GM23248 (cell line): ENCODE results near the gene GYG2. TPM values are rescaled to one million over a fixed set of nuclear protein-coding genes. Genes with fewer than 3 reads are reported as not detected.

Experiments used
- DNase-seq: peaks from one replicate; pipeline ENCODE4 v3.0.0-alpha.2; 2015
- H2AFZ ChIP-seq: fragments of 200-600 bp; sonication (generic); 2 replicates; pipeline ENCODE4 v1.6.1; 2016; ENCODE audit warnings: antibody characterized with exemption
- H3F3A ChIP-seq: fragments of 200-600 bp; sonication (generic); 2 replicates; pipeline ENCODE4 v1.6.1; 2016; ENCODE audit warnings: mild to moderate bottlenecking, antibody characterized with exemption, mixed run types; ENCODE audit not compliant: insufficient read depth
- H3K27ac ChIP-seq: fragments of 200-600 bp; sonication (generic); 2 replicates; pipeline ENCODE4 v1.5.1; 2016; ENCODE audit warnings: mild to moderate bottlenecking
- H3K27me3 ChIP-seq: fragments of 200-600 bp; sonication (generic); replicated peaks from 2 replicates; pipeline ENCODE4 v1.6.1; 2016; ENCODE audit warnings: mild to moderate bottlenecking; ENCODE audit not compliant: insufficient read depth
- H3K36me3 ChIP-seq: fragments of 200-600 bp; sonication (generic); 2 replicates; pipeline ENCODE4 v1.6.1; 2016; ENCODE audit warnings: low read depth, mild to moderate bottlenecking
- H3K4me1 ChIP-seq: fragments of 200-600 bp; sonication (generic); 2 replicates; pipeline ENCODE4 v1.6.1; 2016; ENCODE audit warnings: mild to moderate bottlenecking; ENCODE audit not compliant: insufficient read depth
- H3K4me2 ChIP-seq: fragments of 200-600 bp; sonication (generic); one replicate; pipeline ENCODE4 v1.6.1; 2016; ENCODE audit warnings: mild to moderate bottlenecking; ENCODE audit not compliant: unreplicated experiment
- H3K4me3 ChIP-seq: fragments of 200-600 bp; sonication (generic); 2 replicates; pipeline ENCODE4 v1.5.1; 2016; ENCODE audit warnings: mild to moderate bottlenecking
- H3K79me2 ChIP-seq: fragments of 200-600 bp; sonication (generic); 2 replicates; pipeline ENCODE4 v1.6.1; 2016; ENCODE audit warnings: mild to moderate bottlenecking; ENCODE audit not compliant: insufficient read depth
- H3K9ac ChIP-seq: fragments of 200-600 bp; sonication (generic); 2 replicates; pipeline ENCODE4 v1.6.1; 2016; ENCODE audit warnings: mild to moderate bottlenecking
- H3K9me2 ChIP-seq: fragments of 200-600 bp; sonication (generic); 2 replicates; pipeline ENCODE4 v1.6.1; 2016; ENCODE audit warnings: mixed run types, mild to moderate bottlenecking, moderate library complexity; ENCODE audit not compliant: insufficient read depth
- H3K9me3 ChIP-seq: fragments of 200-600 bp; sonication (generic); one replicate; pipeline ENCODE4 v1.6.1; 2017; ENCODE audit warnings: low read depth
- H4K20me1 ChIP-seq: fragments of 200-600 bp; sonication (generic); 2 replicates; pipeline ENCODE4 v1.6.0; 2016; ENCODE audit not compliant: insufficient read depth
- EZH2 ChIP-seq: fragments of 200-600 bp; sonication (generic); IDR thresholded peaks from 2 replicates; pipeline ENCODE4 v1.6.1; 2018; ENCODE audit warnings: antibody characterized with exemption, mild to moderate bottlenecking; ENCODE audit not compliant: insufficient read depth, poor library complexity, severe bottlenecking
- EZH2phosphoT487 ChIP-seq: fragments of 200-600 bp; sonication (generic); IDR thresholded peaks from 2 replicates; pipeline ENCODE4 v1.6.1; 2018; ENCODE audit warnings: antibody characterized with exemption, moderate library complexity, mild to moderate bottlenecking, low read depth; ENCODE audit not compliant: insufficient read depth
- WGBS, 2 experiments: methylation state at CpG; one replicate each; pipeline ENCODE4 v1.1.6; 2015 to 2017; ENCODE audit warnings: low lambda C conversion rate in 2 of 2, low coverage in 1 of 2; ENCODE audit errors: missing lambda C conversion rate in 2 of 2; 5-methylcytosine and 5-hydroxymethylcytosine counted together
- in situ Hi-C: fragments of 300-500 bp; cut with MboI; formaldehyde crosslinking; loops from 2 replicates; pipeline ENCODE4 v1.15.0; 2020
- polyA plus RNA-seq: library from polyadenylated mRNA; unstranded; fragments of >200 nt; fragmentation: Nextera tagmentation; extraction: Ambion mirVana; gene quantifications from 2 replicates; pipeline ENCODE4 v1.2.1, GENCODE V29; 2016
- total RNA-seq: library from RNA; depleted of rRNA; stranded (reverse); fragments of >200 nt; shearing (Covaris generic); gene quantifications from 2 replicates; pipeline ENCODE4 v1.2.3, GENCODE V29; 2014

The GYG2 gene
- total and polyA plus RNA-seq, 2 experiments from 2014 or later: 0.43 to 0.86 TPM

GRCh38 chrX:2870650-2871049, 41.9 kb downstream of the GYG2 start:
- in situ Hi-C loops: no loop called here
- no peak overlapping the region for H3K4me3 ChIP-seq
- TF ChIP-seq EZH2 (no peak), EZH2phosphoT487 (no peak)
- no peak for DNase-seq
- no peaks in the 10 kb centered on the region for H3K4me1 ChIP-seq
- H2AFZ ChIP-seq: no peak overlapping the region
- no peaks in the 10 kb centered on the region for H3F3A ChIP-seq
- H3K79me2 ChIP-seq: no peaks in the 10 kb centered on the region
- H3K9me3 ChIP-seq: no peaks in the 10 kb centered on the region
- no peaks in the 10 kb centered on the region for H3K9me2 ChIP-seq
- H3K4me2 ChIP-seq: no peak overlapping the region
- H4K20me1 ChIP-seq: no peaks in the 10 kb centered on the region
- no peak overlapping the region for H3K9ac ChIP-seq
- H3K27ac ChIP-seq: no peak overlapping the region
- H3K36me3 ChIP-seq: no peaks in the 10 kb centered on the region
- H3K27me3 ChIP-seq: no peaks in the 10 kb centered on the region

- Histone ChIP-seq H3K27ac (no peak overlapping the region), H3K4me3 (no peak overlapping the region), H3K9me2 (no peaks in the 10 kb centered on the region), H3K79me2 (no peaks in the 10 kb centered on the region), H3K4me1 (no peaks in the 10 kb centered on the region), H4K20me1 (no peaks in the 10 kb centered on the region), H3F3A (no peaks in the 10 kb centered on the region), H3K9me3 (no peaks in the 10 kb centered on the region), H2AFZ (no peak overlapping the region), H3K27me3 (no peaks in the 10 kb centered on the region), H3K4me2 (no peak overlapping the region), H3K9ac (no peak overlapping the region), H3K36me3 (no peaks in the 10 kb centered on the region)
- in situ Hi-C loops: no loop called here
- no peak for DNase-seq
- TF ChIP-seq EZH2phosphoT487: no peak
- no peak for TF ChIP-seq EZH2
- 51 to 100% methylated on average over 1 to 2 of the region's 2 CpGs for WGBS, 2 experiments
Observed at GRCh38 chrX:2871831-2872230, 43.1 kb downstream of the GYG2 start.

- H3K79me2 ChIP-seq: no peaks in the 10 kb centered on the region
- no peaks in the 10 kb centered on the region for H3K36me3 ChIP-seq
- H3K4me1 ChIP-seq: no peaks in the 10 kb centered on the region
- DNase-seq: no peak
- no peak overlapping the region for H3K9ac ChIP-seq
- no peak overlapping the region for H2AFZ ChIP-seq
- in situ Hi-C loops: no loop called here
- H4K20me1 ChIP-seq: no peaks in the 10 kb centered on the region
- H3K4me2 ChIP-seq: no peak overlapping the region
- H3K27ac ChIP-seq: no peak overlapping the region
- 83 to 86% methylated on average over 7 of the region's 7 CpGs for WGBS, 2 experiments
- no peaks in the 10 kb centered on the region for H3K9me3 ChIP-seq
- H3K27me3 ChIP-seq: no peaks in the 10 kb centered on the region
- H3K9me2 ChIP-seq: no peaks in the 10 kb centered on the region
- no peak overlapping the region for H3K4me3 ChIP-seq
- H3F3A ChIP-seq: no peaks in the 10 kb centered on the region
- no peak for TF ChIP-seq EZH2phosphoT487
- no peak for TF ChIP-seq EZH2
Observed at GRCh38 chrX:2872671-2873277, 44.0 kb downstream of the GYG2 start.

GRCh38 chrX:2874222-2875135, 45.7 kb downstream of the GYG2 start:
- no peaks in the 10 kb centered on the region for H3K36me3 ChIP-seq
- H3K27me3 ChIP-seq: no peaks in the 10 kb centered on the region
- no peaks in the 10 kb centered on the region for H3K79me2 ChIP-seq
- H3K9me2 ChIP-seq: no peaks in the 10 kb centered on the region
- no peak overlapping the region for H3K27ac ChIP-seq
- no peak overlapping the region for H3K4me2 ChIP-seq
- TF ChIP-seq EZH2phosphoT487: no peak
- no peak for TF ChIP-seq EZH2
- no peaks in the 10 kb centered on the region for H3F3A ChIP-seq
- in situ Hi-C loops: no loop called here
- WGBS, 2 experiments: 56 to 65% methylated on average over 5 of the region's 5 CpGs
- H4K20me1 ChIP-seq: no peaks in the 10 kb centered on the region
- no peaks in the 10 kb centered on the region for H3K9me3 ChIP-seq
- H3K9ac ChIP-seq: no peak overlapping the region
- no peak overlapping the region for H2AFZ ChIP-seq
- no peak overlapping the region for H3K4me3 ChIP-seq
- no peak for DNase-seq
- H3K4me1 ChIP-seq: no peaks in the 10 kb centered on the region
